ENCODE data around the gene SPRING1.

SPRING1 gene

DNA sequence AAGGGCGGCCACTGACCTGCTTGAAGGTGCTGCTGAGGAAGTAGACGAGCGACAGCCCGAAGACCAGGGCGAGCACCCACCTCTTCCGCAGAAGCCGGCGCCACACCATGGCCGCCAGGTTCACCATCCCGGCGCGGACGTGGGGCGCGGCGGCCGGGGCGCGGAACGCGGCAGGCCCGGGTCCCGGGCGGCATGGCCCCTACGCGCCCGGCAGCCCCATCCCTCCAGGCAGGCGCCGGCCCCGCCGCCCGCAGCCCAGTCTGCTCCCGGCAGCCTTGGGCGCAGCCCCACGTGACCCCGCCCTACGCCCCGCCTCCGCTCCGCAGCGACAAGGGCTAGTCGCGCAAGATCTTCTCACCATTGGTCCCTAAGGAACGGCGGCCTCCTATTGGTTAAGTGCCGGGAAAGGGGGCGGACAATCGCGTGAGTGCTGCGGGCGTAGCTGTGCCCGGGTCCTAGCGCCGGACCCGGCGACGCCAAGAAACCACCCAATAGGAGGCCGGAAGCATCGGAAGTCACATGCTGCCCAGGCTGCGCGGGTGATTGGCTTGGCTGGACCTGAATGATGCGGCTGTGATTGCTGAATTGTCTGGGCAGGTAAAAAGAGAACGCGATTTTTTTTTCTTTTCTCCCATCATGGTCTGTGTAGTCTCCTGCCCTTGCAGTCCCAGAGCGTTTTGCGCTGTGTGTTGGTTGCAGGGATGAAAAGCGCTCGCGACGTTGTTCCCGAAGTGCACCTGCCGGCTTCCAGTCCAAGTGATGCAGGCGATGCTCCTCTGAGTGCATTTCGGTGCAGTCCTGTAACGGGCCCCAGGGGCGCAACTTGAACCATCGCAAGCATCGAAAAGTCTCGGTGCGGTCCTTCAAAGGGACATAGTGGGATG is at the start of gene SPRING1, which contains the start of gene RNFT2:
Gene SPRING1, minus strand, starts transcription at position 296 of the 884 bp plus-strand sequence. Its CDS starts 169 bp downstream, at position 127.
Gene RNFT2, plus strand, starts transcription at position 542 of the 884 bp plus-strand sequence. CDS start 2,183 bp downstream, outside the sequence.
- TF ChIP-seq CTCF (IDR thresholded peaks at IDR 0.05; ENCODE audit: low read depth, low read length, missing control alignments) = peak; percentile 34
- H3K4me3 ChIP-seq (ENCODE audit: low read depth, low read length) = peak within 1 kb of the TSS; percentile 94
- DNase-seq (ENCODE audit: low read depth) = peak; percentile 98

GRCh38 chr12:116784238-116784612 is 46.4 kb upstream of the SPRING1 start:
- H3K4me3 ChIP-seq (ENCODE audit: low read depth, low read length) = no peak overlapping the region
- no peak for DNase-seq (ENCODE audit: low read depth)
- no peak for TF ChIP-seq CTCF (IDR thresholded peaks at IDR 0.05; ENCODE audit: low read depth, low read length, missing control alignments)

DNA sequence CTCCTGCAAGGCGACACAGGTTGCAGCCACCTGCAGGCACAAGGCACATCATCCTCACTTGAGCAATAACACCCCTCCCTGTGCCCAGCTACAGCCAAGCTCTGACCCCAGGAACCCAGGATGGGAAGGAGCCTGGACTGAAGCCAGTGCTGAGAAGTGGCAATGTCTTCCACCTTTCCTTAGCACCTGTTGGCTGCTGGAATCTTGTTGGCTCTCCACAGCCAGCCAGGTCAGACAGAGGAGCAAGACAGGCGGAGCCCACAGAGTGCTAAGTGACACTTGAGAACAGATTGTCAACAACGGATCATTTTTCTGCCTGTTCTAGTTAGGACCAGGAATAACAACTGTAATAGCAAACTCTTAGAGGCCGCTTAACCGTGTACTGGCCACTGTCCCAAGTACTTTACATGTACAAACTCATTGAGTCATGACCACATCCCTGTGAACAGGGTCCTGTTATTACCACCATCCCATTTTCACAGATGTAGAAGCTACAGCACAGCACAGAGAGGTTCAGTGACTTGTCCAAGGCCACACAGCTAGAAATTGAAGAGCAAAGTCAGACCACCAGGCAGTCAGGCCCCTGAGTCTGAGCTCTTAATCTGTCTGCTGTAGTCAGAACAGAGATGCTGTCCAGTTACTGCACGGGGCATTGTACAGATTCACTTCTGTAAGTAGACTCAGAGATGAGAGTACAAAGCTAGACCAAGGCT is 45.8 kb upstream of the SPRING1 start:
- no peak for DNase-seq (ENCODE audit: low read depth)
- no peak overlapping the region for H3K4me3 ChIP-seq (ENCODE audit: low read depth, low read length)

DNA sequence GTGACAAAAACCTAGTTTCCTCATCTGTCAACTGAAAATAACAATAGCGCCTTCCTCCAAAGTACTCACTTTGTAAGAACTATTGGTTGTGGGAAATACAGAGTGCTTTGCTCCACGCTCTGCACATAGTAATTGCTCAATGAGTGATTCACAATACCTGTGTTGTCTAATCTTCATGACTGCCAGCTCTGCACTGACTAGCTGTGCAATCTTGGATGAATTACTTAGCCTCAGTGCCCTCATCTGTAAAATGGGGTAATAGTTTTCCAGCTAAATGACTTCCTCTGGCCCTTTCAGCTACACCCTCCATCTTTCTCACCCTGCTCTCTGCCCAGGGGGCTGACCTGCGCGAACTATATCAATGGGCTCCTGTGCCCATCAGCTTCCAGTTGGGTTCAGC is 43.1 kb upstream of the SPRING1 start:
- H3K4me3 ChIP-seq (ENCODE audit: low read depth, low read length) = no peak overlapping the region
- DNase-seq (ENCODE audit: low read depth) = no peak
- no peak for TF ChIP-seq CTCF (IDR thresholded peaks at IDR 0.05; ENCODE audit: low read depth, low read length, missing control alignments)

More for the DNA sequence above, 45.8 kb upstream of the SPRING1 start:
- TF ChIP-seq CTCF (IDR thresholded peaks at IDR 0.05; ENCODE audit: low read depth, low read length, missing control alignments) = no peak

DNA sequence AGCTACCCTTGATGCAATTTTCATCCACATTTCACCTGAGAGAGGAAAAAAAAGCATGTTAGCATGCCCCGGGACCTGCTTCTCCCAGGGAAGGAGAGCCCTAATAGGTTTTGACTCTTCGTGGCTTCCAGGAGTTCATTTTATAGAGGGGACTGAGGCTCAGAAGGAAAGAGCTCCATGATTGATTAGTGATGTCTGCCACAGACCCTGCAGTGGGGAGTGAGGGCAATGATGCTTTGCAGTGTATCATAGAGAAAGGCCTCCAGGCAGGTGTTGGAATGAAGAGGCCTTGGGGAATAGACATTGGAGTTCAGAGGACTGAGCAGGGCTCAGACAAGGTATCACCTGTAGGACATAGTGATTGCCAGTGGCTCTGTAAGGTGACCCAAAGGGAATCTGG is 41.7 kb upstream of the SPRING1 start:
- DNase-seq (ENCODE audit: low read depth) = no peak

GRCh38 chr12:116777245-116777644 is 39.4 kb upstream of the SPRING1 start:
- no peak for TF ChIP-seq CTCF (IDR thresholded peaks at IDR 0.05; ENCODE audit: low read depth, low read length, missing control alignments)
- H3K4me3 ChIP-seq (ENCODE audit: low read depth, low read length) = no peak overlapping the region
- no peak for DNase-seq (ENCODE audit: low read depth)

More for the DNA sequence above, 41.7 kb upstream of the SPRING1 start:
- no peak overlapping the region for H3K4me3 ChIP-seq (ENCODE audit: low read depth, low read length)
- TF ChIP-seq CTCF (IDR thresholded peaks at IDR 0.05; ENCODE audit: low read depth, low read length, missing control alignments) = no peak
